ENCODE results near the gene GLDC.

DNA sequence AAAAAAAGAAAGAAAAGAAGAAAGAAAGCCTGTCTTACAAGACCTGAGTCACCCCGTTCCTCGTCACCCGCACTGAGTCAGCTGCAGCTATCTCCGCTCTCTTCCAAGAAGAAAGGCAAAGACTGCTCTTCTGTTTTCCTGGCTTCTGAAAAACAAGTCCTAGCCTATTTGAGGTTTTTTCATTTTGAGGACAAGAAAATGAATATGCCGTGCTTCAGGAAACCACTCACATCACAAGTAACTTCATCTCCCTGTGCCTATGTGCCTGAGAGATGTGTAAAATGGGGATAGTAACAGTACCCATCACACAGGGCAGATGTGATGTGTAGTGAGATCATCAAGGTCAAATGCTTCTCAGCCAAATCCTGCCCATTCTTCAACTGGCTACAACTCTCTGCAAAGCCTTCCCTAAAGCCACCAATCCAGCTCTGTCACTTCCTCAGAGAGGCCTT, 78.4 kb downstream of the GLDC start:
- TF ChIP-seq, protein P1, sequence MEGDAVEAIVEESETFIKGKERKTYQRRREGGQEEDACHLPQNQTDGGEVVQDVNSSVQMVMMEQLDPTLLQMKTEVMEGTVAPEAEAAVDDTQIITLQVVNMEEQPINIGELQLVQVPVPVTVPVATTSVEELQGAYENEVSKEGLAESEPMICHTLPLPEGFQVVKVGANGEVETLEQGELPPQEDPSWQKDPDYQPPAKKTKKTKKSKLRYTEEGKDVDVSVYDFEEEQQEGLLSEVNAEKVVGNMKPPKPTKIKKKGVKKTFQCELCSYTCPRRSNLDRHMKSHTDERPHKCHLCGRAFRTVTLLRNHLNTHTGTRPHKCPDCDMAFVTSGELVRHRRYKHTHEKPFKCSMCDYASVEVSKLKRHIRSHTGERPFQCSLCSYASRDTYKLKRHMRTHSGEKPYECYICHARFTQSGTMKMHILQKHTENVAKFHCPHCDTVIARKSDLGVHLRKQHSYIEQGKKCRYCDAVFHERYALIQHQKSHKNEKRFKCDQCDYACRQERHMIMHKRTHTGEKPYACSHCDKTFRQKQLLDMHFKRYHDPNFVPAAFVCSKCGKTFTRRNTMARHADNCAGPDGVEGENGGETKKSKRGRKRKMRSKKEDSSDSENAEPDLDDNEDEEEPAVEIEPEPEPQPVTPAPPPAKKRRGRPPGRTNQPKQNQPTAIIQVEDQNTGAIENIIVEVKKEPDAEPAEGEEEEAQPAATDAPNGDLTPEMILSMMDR (IDR thresholded peaks at IDR 0.05), result no peak
- TF ChIP-seq EZH2phosphoT487 (IDR thresholded peaks at IDR 0.05) (no peak), EZH2 (IDR thresholded peaks at IDR 0.05) (no peak)

Measured in neural progenitor cell (in vitro differentiated cells).